ENCODE results near the gene CFAP119. TPM values are rescaled to one million over a fixed set of nuclear protein-coding genes. Genes with fewer than 3 reads are reported as not detected.

Gene CFAP119
- total RNA-seq, 2 donors from 2014 or later, result 6.9 to 12.6 TPM

- TF ChIP-seq CTCF (conservative IDR thresholded peaks at IDR 0.05), result no peak
- Histone ChIP-seq H3K4me3 (ENCODE audit: low read length) (no peak overlapping the region), H3K36me3 (ENCODE audit: control insufficient read depth, insufficient read depth, low read length) (peaks cover 42% of the 10 kb centered on the region), H3K27me3 (ENCODE audit: control insufficient read depth, insufficient read depth, low read length, poor library complexity, severe bottlenecking) (no peaks in the 10 kb centered on the region), H3K27ac (ENCODE audit: low read depth, low read length) (no peak overlapping the region), H3K4me1 (ENCODE audit: control insufficient read depth, insufficient read depth, low read length) (no peaks in the 10 kb centered on the region), H3K9me3 (ENCODE audit: control insufficient read depth, low read length) (no peaks in the 10 kb centered on the region), H3K9ac (ENCODE audit: extremely low read depth, low read length, poor library complexity, severe bottlenecking) (no peak overlapping the region)
- Mint-ChIP-seq H3K36me3 (ENCODE audit: low read depth) (peaks cover 29% of the 10 kb centered on the region), H3K27me3 (ENCODE audit: insufficient read depth) (no peaks in the 10 kb centered on the region), H3K4me3 (no peak overlapping the region), H3K27ac (no peak overlapping the region), H3K9me3 (no peaks in the 10 kb centered on the region), H3K4me1 (peaks cover 13% of the 10 kb centered on the region)
- no peak for DNase-seq
- WGBS, 2 experiments (ENCODE audit: insufficient coverage in 1 of 2, insufficient read length in 1 of 2), result 83 to 93% methylated on average over 2 to 3 of the region's 3 CpGs
Measured at GRCh38 chr16:30780021-30780420, 18.2 kb upstream of the CFAP119 start.

- peaks cover 13% of the 10 kb centered on the region for H3K4me1 Mint-ChIP-seq
- Histone ChIP-seq H3K9me3 (ENCODE audit: control insufficient read depth, low read length) (no peaks in the 10 kb centered on the region), H3K36me3 (ENCODE audit: control insufficient read depth, insufficient read depth, low read length) (peaks cover 40% of the 10 kb centered on the region), H3K27ac (ENCODE audit: low read depth, low read length) (no peak overlapping the region), H3K9ac (ENCODE audit: extremely low read depth, low read length, poor library complexity, severe bottlenecking) (no peak overlapping the region), H3K4me3 (ENCODE audit: low read length) (no peak overlapping the region), H3K27me3 (ENCODE audit: control insufficient read depth, insufficient read depth, low read length, poor library complexity, severe bottlenecking) (no peaks in the 10 kb centered on the region), H3K4me1 (ENCODE audit: control insufficient read depth, insufficient read depth, low read length) (no peaks in the 10 kb centered on the region)
- no peak for DNase-seq
- 93 to 100% methylated on average over 3 to 6 of the region's 6 CpGs for WGBS, 2 experiments (ENCODE audit: insufficient coverage in 1 of 2, insufficient read length in 1 of 2)
- H3K36me3 Mint-ChIP-seq (ENCODE audit: low read depth), result peaks cover 29% of the 10 kb centered on the region
- H3K27me3 Mint-ChIP-seq (ENCODE audit: insufficient read depth), result no peaks in the 10 kb centered on the region
- H3K9me3 Mint-ChIP-seq, result no peaks in the 10 kb centered on the region
- H3K4me3 Mint-ChIP-seq, result no peak overlapping the region
- TF ChIP-seq CTCF (conservative IDR thresholded peaks at IDR 0.05), result no peak
- H3K27ac Mint-ChIP-seq, result no peak overlapping the region
Measured at GRCh38 chr16:30779596-30779995, 17.7 kb upstream of the CFAP119 start.

- H3K9me3 ChIP-seq (ENCODE audit: control insufficient read depth, low read length), result no peaks in the 10 kb centered on the region
- H3K27me3 ChIP-seq (ENCODE audit: control insufficient read depth, insufficient read depth, low read length, poor library complexity, severe bottlenecking), result no peaks in the 10 kb centered on the region
- WGBS, 2 experiments (ENCODE audit: insufficient coverage in 1 of 2, insufficient read length in 1 of 2), result 91 to 92% methylated on average over 12 to 14 of the region's 14 CpGs
- H3K9me3 Mint-ChIP-seq, result no peaks in the 10 kb centered on the region
- H3K4me3 Mint-ChIP-seq, result no peak overlapping the region
- no peaks in the 10 kb centered on the region for H3K27me3 Mint-ChIP-seq (ENCODE audit: insufficient read depth)
- peaks cover 32% of the 10 kb centered on the region for H3K36me3 Mint-ChIP-seq (ENCODE audit: low read depth)
- no peaks in the 10 kb centered on the region for H3K4me1 ChIP-seq (ENCODE audit: control insufficient read depth, insufficient read depth, low read length)
- H3K27ac Mint-ChIP-seq, result peak overlapping the region; percentile 59
- H3K4me1 Mint-ChIP-seq, result peaks cover 13% of the 10 kb centered on the region
- H3K9ac ChIP-seq (ENCODE audit: extremely low read depth, low read length, poor library complexity, severe bottlenecking), result no peak overlapping the region
- no peak for TF ChIP-seq CTCF (conservative IDR thresholded peaks at IDR 0.05)
- H3K27ac ChIP-seq (ENCODE audit: low read depth, low read length), result no peak overlapping the region
- H3K4me3 ChIP-seq (ENCODE audit: low read length), result no peak overlapping the region
- DNase-seq, result peak; percentile 74
- peaks cover 45% of the 10 kb centered on the region for H3K36me3 ChIP-seq (ENCODE audit: control insufficient read depth, insufficient read depth, low read length)
Measured at GRCh38 chr16:30778549-30779244, 16.8 kb upstream of the CFAP119 start.

Data from endodermal cell (in vitro differentiated cells).